ENCODE data around the gene ADH1C.

DNA sequence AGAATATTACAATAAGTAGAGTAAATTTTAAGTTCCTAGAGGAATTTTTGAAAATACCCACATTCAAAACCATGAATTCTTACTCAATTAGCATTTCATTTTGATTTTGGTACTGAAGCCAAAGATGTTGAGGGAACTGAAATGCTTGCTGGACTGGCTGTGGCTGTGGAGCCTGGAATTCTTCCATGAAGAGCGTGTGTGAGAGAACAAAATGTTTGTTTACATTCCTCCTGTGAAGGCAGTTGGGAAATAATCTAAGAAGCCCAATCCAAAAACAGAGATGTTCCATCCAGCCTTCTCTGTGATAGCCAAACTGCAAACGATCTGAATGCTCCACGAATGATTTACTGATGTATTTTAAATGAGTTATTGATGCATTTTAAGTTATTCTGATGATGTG, 27.6 kb downstream of the ADH1C start:
- TF ChIP-seq, protein P1, sequence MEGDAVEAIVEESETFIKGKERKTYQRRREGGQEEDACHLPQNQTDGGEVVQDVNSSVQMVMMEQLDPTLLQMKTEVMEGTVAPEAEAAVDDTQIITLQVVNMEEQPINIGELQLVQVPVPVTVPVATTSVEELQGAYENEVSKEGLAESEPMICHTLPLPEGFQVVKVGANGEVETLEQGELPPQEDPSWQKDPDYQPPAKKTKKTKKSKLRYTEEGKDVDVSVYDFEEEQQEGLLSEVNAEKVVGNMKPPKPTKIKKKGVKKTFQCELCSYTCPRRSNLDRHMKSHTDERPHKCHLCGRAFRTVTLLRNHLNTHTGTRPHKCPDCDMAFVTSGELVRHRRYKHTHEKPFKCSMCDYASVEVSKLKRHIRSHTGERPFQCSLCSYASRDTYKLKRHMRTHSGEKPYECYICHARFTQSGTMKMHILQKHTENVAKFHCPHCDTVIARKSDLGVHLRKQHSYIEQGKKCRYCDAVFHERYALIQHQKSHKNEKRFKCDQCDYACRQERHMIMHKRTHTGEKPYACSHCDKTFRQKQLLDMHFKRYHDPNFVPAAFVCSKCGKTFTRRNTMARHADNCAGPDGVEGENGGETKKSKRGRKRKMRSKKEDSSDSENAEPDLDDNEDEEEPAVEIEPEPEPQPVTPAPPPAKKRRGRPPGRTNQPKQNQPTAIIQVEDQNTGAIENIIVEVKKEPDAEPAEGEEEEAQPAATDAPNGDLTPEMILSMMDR (IDR thresholded peaks at IDR 0.05; ENCODE audit: poor library complexity), result no peak
- TF ChIP-seq EZH2 (IDR thresholded peaks at IDR 0.05; ENCODE audit: borderline replicate concordance), result no peak
- TF ChIP-seq EZH2phosphoT487 (IDR thresholded peaks at IDR 0.05; ENCODE audit: low read depth, severe bottlenecking, unreplicated experiment), result no peak
